HCT116 (cell line): Measurements from ENCODE around the gene PVR. TPM values are rescaled to one million over a fixed set of nuclear protein-coding genes. Genes with fewer than 3 reads are reported as not detected.
A peak's percentile ranks its signal among the peaks of the same experiment; 100 is the strongest.

Experiments used
- ATAC-seq: fragments of 200-7000 bp; cut with Tn5 transposase; 2 replicates; pipeline ENCODE4 v1.9.1; 2020; ENCODE audit warnings: mild to moderate bottlenecking, moderate library complexity
- BruUV-seq: library from RNA; stranded (reverse); fragments of 400-500 nt; replicated peaks from 2 replicates; lab custom pipeline; 2021; lab: Mats Ljungman, UMichigan
- CTCF ChIA-PET: fragments of 300-600 bp; sonication (Branson Sonifier 250); formaldehyde crosslinking; loops from one replicate; lab custom pipeline; 2021; ENCODE audit warnings: antibody characterized with exemption; lab: Charles Lee
- POLR2A ChIA-PET: fragments of 300-600, 350-600 bp; sonication (Branson Sonifier 250); formaldehyde crosslinking; loops from one replicate; lab custom pipeline; 2021; ENCODE audit warnings: antibody characterized with exemption; lab: Charles Lee
- RAD21 ChIA-PET, 2 experiments: fragments of 300-600 bp; sonication (Branson Sonifier 250); formaldehyde crosslinking; loops; one replicate each; lab custom pipeline; 2023; ENCODE audit warnings: low total read pairs in 2 of 2; ENCODE audit not compliant: uncharacterized antibody in 2 of 2, unreplicated experiment in 2 of 2, low non-redundant PET in 1 of 2; lab: Charles Lee
- DNase-seq: peaks from one replicate; pipeline ENCODE4 v3.0.0-alpha.2; 2010; ENCODE audit warnings: low read depth, low spot score
- H2AFZ ChIP-seq: fragments of 200-600 bp; shearing (Covaris generic), sonication (generic); 2 replicates; pipeline ENCODE4 v1.6.1; 2017; ENCODE audit warnings: low read depth, mixed run types, mixed read lengths, antibody characterized with exemption, low read length; ENCODE audit not compliant: poor library complexity, severe bottlenecking
- H3K27ac ChIP-seq: 2 replicates; pipeline ENCODE4 v1.5.1; 2012; ENCODE audit warnings: low read depth, low read length
- H3K27me3 ChIP-seq: fragments of 200-600 bp; sonication (generic); 2 replicates; pipeline ENCODE4 v1.6.1; 2016; ENCODE audit warnings: mixed run types, low read length, mixed read lengths; ENCODE audit not compliant: insufficient read depth
- H3K36me3 ChIP-seq, 2 experiments: fragments of 200-500 bp in 1 of 2; fragments of 200-600 bp in 1 of 2; sonication (Bioruptor generic) in 1 of 2; sonication (generic) in 1 of 2; 2 replicates each; pipeline versions ENCODE4 v1.5.1 to v1.6.1; 2014 to 2016; ENCODE audit warnings: low read length in 2 of 2, inconsistent platforms in 1 of 2, mixed read lengths in 1 of 2, mixed run types in 1 of 2; ENCODE audit not compliant: insufficient read depth in 2 of 2, control insufficient read depth in 1 of 2
- H3K4me1 ChIP-seq, 2 experiments: fragments of 200-600 bp in 1 of 2; sonication (generic) in 1 of 2; 2 replicates each; pipeline versions ENCODE4 v1.5.1 to v1.6.1; 2012 to 2017; ENCODE audit warnings: low read length in 2 of 2, inconsistent platforms in 1 of 2, mild to moderate bottlenecking in 1 of 2, mixed read lengths in 1 of 2, mixed run types in 1 of 2, moderate library complexity in 1 of 2; ENCODE audit not compliant: insufficient read depth in 2 of 2, control insufficient read depth in 1 of 2
- H3K4me2 ChIP-seq: fragments of 200-600 bp; sonication (generic); 2 replicates; pipeline ENCODE4 v1.6.1; 2017; ENCODE audit warnings: mixed run types, low read length, mixed read lengths
- H3K4me3 ChIP-seq, 2 experiments: fragments of 200-600 bp in 1 of 2; sonication (generic) in 1 of 2; replicated peaks in 1 of 2; 2 replicates each; pipeline ENCODE4 v1.5.1; 2011 to 2016; ENCODE audit warnings: low read length in 2 of 2, control low read depth in 1 of 2, low read depth in 1 of 2, mild to moderate bottlenecking in 1 of 2, mixed read lengths in 1 of 2, mixed run types in 1 of 2
- H3K79me2 ChIP-seq: fragments of 200-600 bp; sonication (generic); 2 replicates; pipeline ENCODE4 v1.6.1; 2017; ENCODE audit warnings: mild to moderate bottlenecking, mixed run types, low read length, moderate library complexity, mixed read lengths; ENCODE audit not compliant: insufficient read depth
- H3K9ac ChIP-seq: fragments of 200-600 bp; sonication (generic); 2 replicates; pipeline ENCODE4 v1.6.1; 2016; ENCODE audit warnings: low read length, mixed read lengths
- H3K9me2 ChIP-seq: fragments of 200-600 bp; sonication (generic), shearing (Covaris generic); 2 replicates; pipeline ENCODE4 v1.6.1; 2017; ENCODE audit warnings: mixed run types, mild to moderate bottlenecking, moderate library complexity; ENCODE audit not compliant: insufficient read depth
- H3K9me3 ChIP-seq, 2 experiments: fragments of 200-500 bp in 1 of 2; fragments of 200-600 bp in 1 of 2; sonication (Bioruptor generic) in 1 of 2; sonication (generic) in 1 of 2; 2 replicates each; pipeline ENCODE4 v1.6.1; 2014 to 2017; ENCODE audit warnings: low read length in 2 of 2, mixed read lengths in 2 of 2, inconsistent platforms in 1 of 2, low read depth in 1 of 2, mild to moderate bottlenecking in 1 of 2, mixed run types in 1 of 2, moderate library complexity in 1 of 2; ENCODE audit not compliant: control insufficient read depth in 1 of 2, insufficient read depth in 1 of 2
- H4K20me1 ChIP-seq: fragments of 200-600 bp; sonication (generic), shearing (Covaris generic); 2 replicates; pipeline ENCODE4 v1.6.1; 2017; ENCODE audit warnings: mixed run types, mild to moderate bottlenecking, moderate library complexity; ENCODE audit not compliant: insufficient read depth
- CEBPB ChIP-seq: IDR thresholded peaks from 2 replicates; pipeline ENCODE4 v1.6.1; 2012; ENCODE audit warnings: low read depth
- EGR1 ChIP-seq: IDR thresholded peaks from 2 replicates; pipeline ENCODE4 v1.6.1; 2012; ENCODE audit warnings: low read depth
- ELF1 ChIP-seq: IDR thresholded peaks from 2 replicates; pipeline ENCODE4 v1.6.1; 2012; ENCODE audit warnings: low read depth, borderline replicate concordance
- EZH2 ChIP-seq: fragments of 200-600 bp; sonication (generic); IDR thresholded peaks from 2 replicates; pipeline ENCODE4 v1.6.1; 2017; ENCODE audit warnings: antibody characterized with exemption, mixed run types
- EZH2phosphoT487 ChIP-seq: fragments of 200-600 bp; IDR thresholded peaks from 2 replicates; pipeline ENCODE4 v1.6.1; 2018; ENCODE audit warnings: antibody characterized with exemption, borderline replicate concordance
- FOSL1 ChIP-seq: IDR thresholded peaks from 2 replicates; pipeline ENCODE4 v1.6.1; 2012; ENCODE audit warnings: low read depth
- JUND ChIP-seq: IDR thresholded peaks from 2 replicates; pipeline ENCODE4 v1.6.1; 2012
- MAX ChIP-seq: IDR thresholded peaks from 2 replicates; pipeline ENCODE4 v1.6.1; 2012
- POLR2A ChIP-seq: IDR thresholded peaks from 2 replicates; pipeline ENCODE4 v1.7.0; 2011; ENCODE audit warnings: borderline replicate concordance; ENCODE audit not compliant: insufficient read depth, insufficient read length; ENCODE audit errors: extremely low read depth
- POLR2AphosphoS5 ChIP-seq: IDR thresholded peaks from 2 replicates; pipeline ENCODE4 v1.6.1; 2011; ENCODE audit warnings: mild to moderate bottlenecking, low read depth, low read length, moderate library complexity
- RAD21 ChIP-seq: IDR thresholded peaks from 2 replicates; pipeline ENCODE4 v1.6.1; 2012; ENCODE audit warnings: low read depth, mild to moderate bottlenecking
- SIN3A ChIP-seq: IDR thresholded peaks from 2 replicates; pipeline ENCODE4 v1.6.1; 2012; ENCODE audit warnings: low read depth
- SP1 ChIP-seq: IDR thresholded peaks from 2 replicates; pipeline ENCODE4 v1.6.1; 2012; ENCODE audit warnings: low read depth
- SRF ChIP-seq: IDR thresholded peaks from 2 replicates; pipeline ENCODE4 v1.6.1; 2012; ENCODE audit warnings: low read depth
- ZFX ChIP-seq: fragments of 450-650 bp; IDR thresholded peaks from 2 replicates; pipeline ENCODE4 v1.6.1; 2017
- intact Hi-C: fragments of 100-400 bp; cut with micrococcal nuclease; formaldehyde crosslinking; loops from 2 replicates; pipeline ENCODE4 v1.10.0; 2022
- total RNA-seq: library from RNA; stranded (reverse); gene quantifications from one replicate; pipeline ENCODE4 v1.2.1, GENCODE V29; 2021; ENCODE audit not compliant: unreplicated experiment
- TF ChIP-seq, protein P1 (sequence below): IDR thresholded peaks from 2 replicates; pipeline ENCODE4 v1.6.1; 2012; ENCODE audit warnings: low read depth

Gene PVR
- total RNA-seq, 1 experiment from 2014 or later = 62.0 TPM

DNA sequence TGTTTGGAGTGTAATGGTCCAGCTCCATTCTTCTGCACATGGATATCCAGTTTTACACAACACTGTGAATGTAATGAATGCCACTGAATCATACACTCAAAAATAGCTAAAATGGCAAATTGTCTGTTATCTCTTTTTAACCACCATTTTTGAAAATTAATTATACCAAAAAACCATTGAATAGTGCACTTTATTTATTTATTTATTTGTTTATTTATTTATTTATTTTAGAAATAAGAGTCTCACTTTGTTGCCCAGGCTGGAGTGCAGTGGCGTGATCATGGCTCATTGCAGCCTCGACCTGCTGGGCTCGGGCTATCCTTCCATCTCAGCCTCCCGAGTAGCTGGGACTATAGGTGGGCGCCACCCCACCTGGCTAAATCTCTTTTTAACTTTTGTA is 20.3 kb downstream of the PVR start:
- H3K4me2 ChIP-seq = no peak overlapping the region
- no TSS peak for BruUV-seq
- ChIA-PET RAD21 (no interaction called here), POLR2A (no interaction called here), CTCF (interaction anchor here (1.5 to 2.6 kb wide), 4 partner anchors 9 to 107 kb away, joined by 5 to 8 read pairs (median 7); no protein-coding TSS in a partner anchor)
- no peaks in the 10 kb centered on the region for H3K79me2 ChIP-seq
- peaks cover 27 to 38% of the 10 kb centered on the region in 2 experiments; a peak in 3 of 4 replicates for H3K36me3 ChIP-seq
- no peak overlapping the region for H3K4me3 ChIP-seq
- no peaks in the 10 kb centered on the region for H4K20me1 ChIP-seq
- DNase-seq = no peak
- no peak overlapping the region for H3K27ac ChIP-seq
- H3K9me2 ChIP-seq = no peaks in the 10 kb centered on the region
- H3K27me3 ChIP-seq = no peaks in the 10 kb centered on the region
- no peaks in the 10 kb centered on the region for H3K9me3 ChIP-seq
- no peak overlapping the region for H2AFZ ChIP-seq
- TF ChIP-seq MAX = no peak
- peak; percentile 7; the same call in 1 of the 2 replicates for TF ChIP-seq POLR2AphosphoS5
- intact Hi-C loops = no loop called here
- peaks cover 0 to 6% of the 10 kb centered on the region in 2 experiments; a peak in 1 of 4 replicates for H3K4me1 ChIP-seq
- ATAC-seq = no peak
- no peak overlapping the region for H3K9ac ChIP-seq

DNA sequence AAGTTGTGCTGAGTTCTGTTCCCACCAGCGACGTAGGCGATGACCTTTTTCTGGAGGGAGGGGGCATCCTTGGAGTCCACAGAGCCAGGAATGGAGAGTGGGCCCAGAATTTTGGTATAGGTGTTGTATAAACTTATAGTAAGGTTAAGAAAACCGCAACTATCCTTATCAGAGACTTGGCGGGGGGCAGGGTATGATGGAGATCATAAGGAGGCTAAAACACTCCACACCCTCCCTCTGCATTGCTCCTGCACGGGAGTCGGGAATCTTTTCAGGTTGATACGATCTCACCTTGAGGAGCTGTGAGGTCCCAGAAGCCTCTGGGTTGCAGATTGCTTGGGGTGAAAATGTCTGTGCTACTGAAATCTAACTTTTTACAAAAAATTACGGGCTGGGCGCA is 21.3 kb downstream of the PVR start:
- TF ChIP-seq EZH2 (no peak), ZFX (no peak), ELF1 (no peak), EGR1 (no peak), JUND (no peak), MAX (no peak), CEBPB (no peak), FOSL1 (no peak), RAD21 (no peak), EZH2phosphoT487 (no peak), POLR2A (no peak), SIN3A (no peak), SP1 (no peak), SRF (no peak)
- TF ChIP-seq, protein P1, sequence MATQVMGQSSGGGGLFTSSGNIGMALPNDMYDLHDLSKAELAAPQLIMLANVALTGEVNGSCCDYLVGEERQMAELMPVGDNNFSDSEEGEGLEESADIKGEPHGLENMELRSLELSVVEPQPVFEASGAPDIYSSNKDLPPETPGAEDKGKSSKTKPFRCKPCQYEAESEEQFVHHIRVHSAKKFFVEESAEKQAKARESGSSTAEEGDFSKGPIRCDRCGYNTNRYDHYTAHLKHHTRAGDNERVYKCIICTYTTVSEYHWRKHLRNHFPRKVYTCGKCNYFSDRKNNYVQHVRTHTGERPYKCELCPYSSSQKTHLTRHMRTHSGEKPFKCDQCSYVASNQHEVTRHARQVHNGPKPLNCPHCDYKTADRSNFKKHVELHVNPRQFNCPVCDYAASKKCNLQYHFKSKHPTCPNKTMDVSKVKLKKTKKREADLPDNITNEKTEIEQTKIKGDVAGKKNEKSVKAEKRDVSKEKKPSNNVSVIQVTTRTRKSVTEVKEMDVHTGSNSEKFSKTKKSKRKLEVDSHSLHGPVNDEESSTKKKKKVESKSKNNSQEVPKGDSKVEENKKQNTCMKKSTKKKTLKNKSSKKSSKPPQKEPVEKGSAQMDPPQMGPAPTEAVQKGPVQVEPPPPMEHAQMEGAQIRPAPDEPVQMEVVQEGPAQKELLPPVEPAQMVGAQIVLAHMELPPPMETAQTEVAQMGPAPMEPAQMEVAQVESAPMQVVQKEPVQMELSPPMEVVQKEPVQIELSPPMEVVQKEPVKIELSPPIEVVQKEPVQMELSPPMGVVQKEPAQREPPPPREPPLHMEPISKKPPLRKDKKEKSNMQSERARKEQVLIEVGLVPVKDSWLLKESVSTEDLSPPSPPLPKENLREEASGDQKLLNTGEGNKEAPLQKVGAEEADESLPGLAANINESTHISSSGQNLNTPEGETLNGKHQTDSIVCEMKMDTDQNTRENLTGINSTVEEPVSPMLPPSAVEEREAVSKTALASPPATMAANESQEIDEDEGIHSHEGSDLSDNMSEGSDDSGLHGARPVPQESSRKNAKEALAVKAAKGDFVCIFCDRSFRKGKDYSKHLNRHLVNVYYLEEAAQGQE = no peak
- Histone ChIP-seq H3K27me3 (no peaks in the 10 kb centered on the region), H3K79me2 (no peaks in the 10 kb centered on the region), H3K36me3 (peaks cover 18 to 30% of the 10 kb centered on the region in 2 experiments; a peak in 3 of 4 replicates), H3K4me3 (no peak overlapping the region), H3K9ac (no peak overlapping the region), H3K27ac (no peak overlapping the region), H3K9me3 (no peaks in the 10 kb centered on the region), H2AFZ (no peak overlapping the region), H4K20me1 (no peaks in the 10 kb centered on the region), H3K9me2 (no peaks in the 10 kb centered on the region), H3K4me2 (no peak overlapping the region), H3K4me1 (peaks cover 0 to 14% of the 10 kb centered on the region in 2 experiments; a peak in 1 of 4 replicates)
- no TSS peak for BruUV-seq
- ChIA-PET RAD21 (no interaction called here), CTCF (interaction anchor here (2.6 kb wide), 1 partner anchor 10 kb away, joined by 7 read pairs; no protein-coding TSS in a partner anchor), POLR2A (no interaction called here)
- DNase-seq = no peak
- no peak for ATAC-seq
- intact Hi-C loops = no loop called here
